ENCODE results near the gene BMI1.

BMI1 gene

GRCh38 chr10:22368981-22369380 lies 48.1 kb downstream of the BMI1 start:
- no peak for DNase-seq

- DNase-seq = no peak
Measured at GRCh38 chr10:22369434-22370072, 48.7 kb downstream of the BMI1 start.

GRCh38 chr10:22370320-22370719 lies 49.4 kb downstream of the BMI1 start:
- DNase-seq = no peak

- DNase-seq = no peak
Measured at GRCh38 chr10:22372298-22372697, 51.4 kb downstream of the BMI1 start.

GRCh38 chr10:22372917-22373316 lies 52.0 kb downstream of the BMI1 start:
- DNase-seq = no peak

- no peak for DNase-seq
Measured at GRCh38 chr10:22374489-22375126, 53.7 kb downstream of the BMI1 start.

- DNase-seq = no peak
Measured at GRCh38 chr10:22379059-22379458, 58.2 kb downstream of the BMI1 start.
